Heart right ventricle (tissue), 16 donors: ENCODE measurements around the gene HEPACAM. TPM values are rescaled to one million over a fixed set of nuclear protein-coding genes. Genes with fewer than 3 reads are reported as not detected.

Source experiments
- ATAC-seq, 8 donors: fragments of 200-7000 bp; cut with Tn5 transposase; one replicate each; pipeline ENCODE4 v1.9.1; 2020; ENCODE audit warnings: mild to moderate bottlenecking in 8 of 8, moderate library complexity in 8 of 8, moderate number of reproducible peaks in 1 of 8
- DNase-seq, 2 donors: peaks; one replicate each; pipeline ENCODE4 v3.0.0-alpha.2; 2020
- H3K27ac ChIP-seq, 10 donors: fragments of 200-600 bp; sonication (generic) in 2 of 10; one replicate each; pipeline versions ENCODE4 v1.5.0 to v1.8.0; 2020 to 2022; ENCODE audit warnings: mild to moderate bottlenecking in 3 of 10
- H3K27me3 ChIP-seq, 7 donors: fragments of 200-600 bp; one replicate each; pipeline ENCODE4 v1.8.0; 2021 to 2022; ENCODE audit warnings: mild to moderate bottlenecking in 2 of 7
- H3K36me3 ChIP-seq, 9 donors: fragments of 200-600 bp; sonication (generic) in 1 of 9; one replicate each; pipeline versions ENCODE4 v1.5.0 to v1.8.0; 2020 to 2022; ENCODE audit warnings: mild to moderate bottlenecking in 2 of 9
- H3K4me1 ChIP-seq, 9 donors: fragments of 200-600 bp; sonication (generic) in 1 of 9; one replicate each; pipeline versions ENCODE4 v1.5.0 to v1.8.0; 2020 to 2022; ENCODE audit warnings: mild to moderate bottlenecking in 4 of 9
- H3K4me3 ChIP-seq, 10 donors: fragments of 200-600 bp; sonication (generic) in 2 of 10; one replicate each; pipeline versions ENCODE4 v1.5.0 to v1.8.0; 2020 to 2022; ENCODE audit warnings: mild to moderate bottlenecking in 7 of 10, moderate library complexity in 2 of 10
- H3K9me3 ChIP-seq, 11 donors: fragments of 200-600 bp in 10 of 11; sonication (generic) in 2 of 11; one replicate each; pipeline versions ENCODE4 v1.5.0 to v1.8.0; 2013 to 2022; ENCODE audit warnings: mild to moderate bottlenecking in 2 of 11, control low read depth in 1 of 11, moderate library complexity in 1 of 11
- WGBS, 2 donors: extraction: QIAGEN DNeasy Blood & Tissue Kit; methylation state at CpG; one replicate each; pipeline ENCODE4 v1.1.7; 2013; ENCODE audit warnings: inconsistent platforms in 1 of 2; 5-methylcytosine and 5-hydroxymethylcytosine counted together
- intact Hi-C, 10 donors: fragments of 100-400 bp; cut with DNase I; formaldehyde crosslinking; loops; one replicate each; pipeline versions ENCODE4 v1.11.1 to v1.14.2; 2022
- polyA plus RNA-seq, 2 donors: library from polyadenylated mRNA; stranded (reverse); fragments of 200-250 nt; gene quantifications; one replicate each; pipeline ENCODE4 v1.2.3, GENCODE V29; 2013
- total RNA-seq, 10 donors: library from RNA; stranded (reverse); fragmentation: NEBNext Ultra II Directional in 3 of 10; extraction: Animal tissue kit (Norgen Biotek cat#: 25700) in 3 of 10; gene quantifications; one replicate each; pipeline versions ENCODE4 v1.2.1 to v1.2.4, GENCODE V29; 2021 to 2023
- TF ChIP-seq, protein P1 (sequence below), 9 donors: fragments of 200-600 bp; sonication (generic) in 2 of 9; IDR thresholded peaks; one replicate each; pipeline versions ENCODE4 v1.5.0 to v1.8.0; 2021 to 2022; ENCODE audit warnings: antibody characterized with exemption in 9 of 9, mild to moderate bottlenecking in 5 of 9, moderate library complexity in 1 of 9
- donor health status: Arrhythmogenic right ventricular cardiomyopathy.
- donor health status: ischemic (EF 13 %, LVEDD 7.1; RV severe dilation, severe dysfunction).
- donor health status: healthy with polysubstance abuse.
- donor health status: DM: no; HTN: yes; CAD: no.
- donor health status: DM: no; HTN: no; CAD: no.
- donor health status: ischemic (EF 25% LVEDD 6.9; RV normal size, moderate dysfunction).
- donor health status: ischemic (EF 25% LVEDD 5.7; RV mildly dilated, moderate dysfunction).
- donor health status: healthy.
- donor health status: DM: yes; HTN: yes; CAD: no.
- donor health status: Ischemic cardiomyopathy.
- donor health status: ischemic (EF 35%, LVEDD 5.7; RV mildly dilated, moderate dysfunction).
- donor health status: nonischemic (EF 11% LVEDD 7.7; RV severe dilation, severe dysfunction).
- donor health status: DM: yes; HTN: yes; CAD: no.
- donor health status: PGD.
- donor health status: ischemic (EF 29% LVEDD 5.4; RV normal size, mild dysfunction).
- donor health status: nonischemic (EF 23%, LVEDD 6.1; RV moderate dilation, normal function).

The HEPACAM gene
- total and polyA plus RNA-seq, 12 donors, result 0.12 to 1.3 (median 0.35) TPM; not detected in 2

GRCh38 chr11:124928942-124929665 lies 6.7 kb downstream of the HEPACAM start:
- Histone ChIP-seq H3K36me3 (no peaks in the 10 kb centered on the region), H3K9me3 (no peaks in the 10 kb centered on the region), H3K4me1 (peaks cover 0 to 4% (median 0%) of the 10 kb centered on the region in 9 donors), H3K27me3 (no peaks in the 10 kb centered on the region), H3K27ac (no peak overlapping the region), H3K4me3 (no peak overlapping the region)
- 41 to 43% methylated on average over 4 of the region's 4 CpGs for WGBS, 2 donors
- DNase-seq (no peak), ATAC-seq (peak in 3 of 8 donors; percentile 16 to 49 (median 31))
- TF ChIP-seq, protein P1, sequence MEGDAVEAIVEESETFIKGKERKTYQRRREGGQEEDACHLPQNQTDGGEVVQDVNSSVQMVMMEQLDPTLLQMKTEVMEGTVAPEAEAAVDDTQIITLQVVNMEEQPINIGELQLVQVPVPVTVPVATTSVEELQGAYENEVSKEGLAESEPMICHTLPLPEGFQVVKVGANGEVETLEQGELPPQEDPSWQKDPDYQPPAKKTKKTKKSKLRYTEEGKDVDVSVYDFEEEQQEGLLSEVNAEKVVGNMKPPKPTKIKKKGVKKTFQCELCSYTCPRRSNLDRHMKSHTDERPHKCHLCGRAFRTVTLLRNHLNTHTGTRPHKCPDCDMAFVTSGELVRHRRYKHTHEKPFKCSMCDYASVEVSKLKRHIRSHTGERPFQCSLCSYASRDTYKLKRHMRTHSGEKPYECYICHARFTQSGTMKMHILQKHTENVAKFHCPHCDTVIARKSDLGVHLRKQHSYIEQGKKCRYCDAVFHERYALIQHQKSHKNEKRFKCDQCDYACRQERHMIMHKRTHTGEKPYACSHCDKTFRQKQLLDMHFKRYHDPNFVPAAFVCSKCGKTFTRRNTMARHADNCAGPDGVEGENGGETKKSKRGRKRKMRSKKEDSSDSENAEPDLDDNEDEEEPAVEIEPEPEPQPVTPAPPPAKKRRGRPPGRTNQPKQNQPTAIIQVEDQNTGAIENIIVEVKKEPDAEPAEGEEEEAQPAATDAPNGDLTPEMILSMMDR (IDR thresholded peaks at IDR 0.05), result no peak
- intact Hi-C loops, result loop anchor here in 1 of 10 donors (10.0 kb wide), 1 partner anchor 54 kb away; no protein-coding TSS in a partner anchor

GRCh38 chr11:124923296-124923695 lies 12.6 kb downstream of the HEPACAM start:
- Histone ChIP-seq H3K9me3 (no peaks in the 10 kb centered on the region), H3K36me3 (no peaks in the 10 kb centered on the region), H3K4me3 (no peak overlapping the region), H3K4me1 (peaks cover 0 to 18% (median 12%) of the 10 kb centered on the region in 9 donors), H3K27me3 (peaks cover 0 to 12% (median 0%) of the 10 kb centered on the region in 7 donors), H3K27ac (no peak overlapping the region)
- TF ChIP-seq, protein P1 (IDR thresholded peaks at IDR 0.05), result no peak
- ATAC-seq, result no peak
- intact Hi-C loops, result loop anchor here in 1 of 10 donors (10.0 kb wide), 1 partner anchor 48 kb away; no protein-coding TSS in a partner anchor
- DNase-seq, result no peak

GRCh38 chr11:124922831-124923230 lies 13.0 kb downstream of the HEPACAM start:
- ATAC-seq, result no peak
- intact Hi-C loops, result loop anchor here in 1 of 10 donors (10.0 kb wide), 1 partner anchor 48 kb away; no protein-coding TSS in a partner anchor
- 91 to 94% methylated on average over 4 of the region's 4 CpGs for WGBS, 2 donors

GRCh38 chr11:124920870-124921609 lies 14.8 kb downstream of the HEPACAM start:
- Histone ChIP-seq H3K27me3 (peaks cover 0 to 12% (median 0%) of the 10 kb centered on the region in 7 donors), H3K36me3 (no peaks in the 10 kb centered on the region), H3K27ac (peak overlapping the region; percentile 58 to 90 (median 82)), H3K4me1 (peaks cover 0 to 18% (median 12%) of the 10 kb centered on the region in 9 donors), H3K9me3 (no peaks in the 10 kb centered on the region), H3K4me3 (peak overlapping the region; percentile 3 to 59 (median 52))
- intact Hi-C loops, result loop anchor here in 3 of 10 donors (1.0 to 10.0 kb wide), 4 partner anchors 22 to 46 kb away; no protein-coding TSS in a partner anchor
- ATAC-seq (peak; percentile 82 to 93 (median 84)), DNase-seq (peak; percentile 86)
- WGBS, 2 donors, result 3 to 6% methylated on average over 70 to 82 of the region's 82 CpGs
- TF ChIP-seq, protein P1 (IDR thresholded peaks at IDR 0.05), result peak in 4 of 9 donors; percentile 14 to 43 (median 28)

More at GRCh38 chr11:124922831-124923230, 13.0 kb downstream of the HEPACAM start:
- peaks cover 0 to 12% (median 0%) of the 10 kb centered on the region in 7 donors for H3K27me3 ChIP-seq
- H3K4me3 ChIP-seq, result no peak overlapping the region
- no peaks in the 10 kb centered on the region for H3K36me3 ChIP-seq
- H3K4me1 ChIP-seq, result peaks cover 0 to 18% (median 12%) of the 10 kb centered on the region in 9 donors
- no peak for DNase-seq
- TF ChIP-seq, protein P1 (IDR thresholded peaks at IDR 0.05), result no peak
- no peaks in the 10 kb centered on the region for H3K9me3 ChIP-seq
- no peak overlapping the region for H3K27ac ChIP-seq
